Measurements from ENCODE around the gene ZIC1. TPM values are rescaled to one million over a fixed set of nuclear protein-coding genes. Genes with fewer than 3 reads are reported as not detected.

Gene ZIC1
- total RNA-seq, 2 donors from 2014 or later: 0.19 TPM; not detected in 1

GRCh38 chr3:147364771-147365170 lies 44.4 kb upstream of the ZIC1 start:
- Histone ChIP-seq H3K36me3 (no peaks in the 10 kb centered on the region), H3K9me3 (no peaks in the 10 kb centered on the region), H3K9ac (ENCODE audit: low read depth in 2 of 2, low read length in 2 of 2) (no peak overlapping the region), H3K4me3 (no peak overlapping the region), H3K4me1 (no peaks in the 10 kb centered on the region), H3K27me3 (peaks cover 37% of the 10 kb centered on the region), H3K27ac (no peak overlapping the region)
- no peak for TF ChIP-seq CTCF (IDR thresholded peaks at IDR 0.05)
- intact Hi-C loops (cut with DNase I): no loop called here
- DNase-seq: no peak

DNA sequence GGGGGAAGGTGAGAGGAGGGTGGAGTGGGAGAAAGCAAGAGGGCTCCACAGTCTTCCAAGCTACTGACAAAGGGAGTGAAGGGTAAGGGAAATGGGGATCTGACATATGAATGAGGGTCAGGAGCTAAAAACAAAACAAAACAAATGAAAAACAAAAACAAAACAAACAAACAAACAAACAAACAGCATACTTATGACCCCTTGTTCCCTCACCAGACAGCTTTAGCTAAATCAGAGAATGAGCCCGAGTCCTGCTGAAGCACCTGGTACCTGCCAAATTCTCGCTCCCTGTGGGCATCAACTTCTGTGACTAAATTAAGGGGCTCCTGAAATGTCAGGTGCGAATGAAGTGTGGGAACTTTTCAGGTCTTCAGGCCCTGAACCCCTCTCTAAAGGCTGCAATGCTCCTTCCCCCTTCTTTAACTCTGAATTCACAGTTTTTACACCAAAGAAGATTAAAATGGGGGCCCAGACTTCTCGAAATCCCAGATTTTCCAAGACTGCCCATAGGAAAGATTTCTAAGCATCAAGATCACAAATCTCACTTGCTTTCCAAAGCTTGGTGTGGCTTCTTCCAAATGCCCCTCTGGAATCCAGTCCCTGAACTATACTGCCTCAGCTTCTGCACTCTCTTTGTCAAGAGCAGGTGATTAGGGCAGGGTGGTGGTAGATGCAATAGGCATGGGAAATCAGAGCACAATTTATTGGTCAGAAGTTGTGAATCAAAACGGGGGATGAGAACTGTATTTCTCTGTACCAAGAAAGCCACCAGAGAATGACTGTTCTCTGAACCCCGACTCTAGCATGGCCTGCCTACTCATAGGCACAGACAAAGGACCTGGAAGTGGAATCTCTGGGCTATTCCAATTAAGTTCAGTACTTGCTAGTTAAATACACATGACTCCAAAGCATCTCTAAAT lies 43.7 kb upstream of the ZIC1 start:
- no peaks in the 10 kb centered on the region for H3K36me3 ChIP-seq
- no peak overlapping the region for H3K27ac ChIP-seq
- H3K4me1 ChIP-seq: no peaks in the 10 kb centered on the region
- H3K9me3 ChIP-seq: no peaks in the 10 kb centered on the region
- TF ChIP-seq CTCF (IDR thresholded peaks at IDR 0.05): no peak
- H3K4me3 ChIP-seq: no peak overlapping the region
- H3K9ac ChIP-seq (ENCODE audit: low read depth in 2 of 2, low read length in 2 of 2): no peak overlapping the region
- intact Hi-C loops (cut with DNase I): no loop called here
- DNase-seq: no peak
- H3K27me3 ChIP-seq: peaks cover 38% of the 10 kb centered on the region

GRCh38 chr3:147367676-147368075 lies 41.5 kb upstream of the ZIC1 start:
- no peak for TF ChIP-seq CTCF (IDR thresholded peaks at IDR 0.05)
- H3K4me1 ChIP-seq: no peaks in the 10 kb centered on the region
- no peaks in the 10 kb centered on the region for H3K9me3 ChIP-seq
- H3K27ac ChIP-seq: no peak overlapping the region
- intact Hi-C loops (cut with DNase I): no loop called here
- H3K36me3 ChIP-seq: no peaks in the 10 kb centered on the region
- DNase-seq: no peak
- no peak overlapping the region for H3K9ac ChIP-seq (ENCODE audit: low read depth in 2 of 2, low read length in 2 of 2)
- peaks cover 52% of the 10 kb centered on the region for H3K27me3 ChIP-seq
- H3K4me3 ChIP-seq: no peak overlapping the region

DNA sequence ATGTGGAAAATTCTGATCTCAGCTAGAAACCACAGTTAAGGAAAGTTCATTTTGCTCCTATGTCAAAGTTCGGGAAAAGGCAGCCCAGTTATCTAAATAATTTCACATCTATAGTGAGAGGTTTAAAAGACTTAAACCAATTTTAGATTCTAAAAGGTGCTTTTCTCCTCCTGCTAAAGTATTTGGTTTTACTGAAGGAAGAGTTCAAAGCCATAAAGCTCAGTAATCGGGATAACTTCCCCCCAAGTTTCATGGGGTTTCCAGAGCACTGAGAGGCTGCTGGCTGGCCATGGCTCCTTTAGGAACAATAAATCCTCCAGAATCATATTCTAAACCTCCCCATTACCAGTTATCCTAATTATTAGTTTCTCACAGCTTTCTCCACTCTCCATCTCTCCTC lies 41.0 kb upstream of the ZIC1 start:
- Histone ChIP-seq H3K9me3 (no peaks in the 10 kb centered on the region), H3K4me3 (no peak overlapping the region), H3K4me1 (no peaks in the 10 kb centered on the region), H3K27me3 (peaks cover 57% of the 10 kb centered on the region), H3K9ac (ENCODE audit: low read depth in 2 of 2, low read length in 2 of 2) (no peak overlapping the region), H3K36me3 (no peaks in the 10 kb centered on the region), H3K27ac (no peak overlapping the region)
- TF ChIP-seq CTCF (IDR thresholded peaks at IDR 0.05): no peak
- intact Hi-C loops (cut with DNase I): no loop called here
- DNase-seq: no peak

DNA sequence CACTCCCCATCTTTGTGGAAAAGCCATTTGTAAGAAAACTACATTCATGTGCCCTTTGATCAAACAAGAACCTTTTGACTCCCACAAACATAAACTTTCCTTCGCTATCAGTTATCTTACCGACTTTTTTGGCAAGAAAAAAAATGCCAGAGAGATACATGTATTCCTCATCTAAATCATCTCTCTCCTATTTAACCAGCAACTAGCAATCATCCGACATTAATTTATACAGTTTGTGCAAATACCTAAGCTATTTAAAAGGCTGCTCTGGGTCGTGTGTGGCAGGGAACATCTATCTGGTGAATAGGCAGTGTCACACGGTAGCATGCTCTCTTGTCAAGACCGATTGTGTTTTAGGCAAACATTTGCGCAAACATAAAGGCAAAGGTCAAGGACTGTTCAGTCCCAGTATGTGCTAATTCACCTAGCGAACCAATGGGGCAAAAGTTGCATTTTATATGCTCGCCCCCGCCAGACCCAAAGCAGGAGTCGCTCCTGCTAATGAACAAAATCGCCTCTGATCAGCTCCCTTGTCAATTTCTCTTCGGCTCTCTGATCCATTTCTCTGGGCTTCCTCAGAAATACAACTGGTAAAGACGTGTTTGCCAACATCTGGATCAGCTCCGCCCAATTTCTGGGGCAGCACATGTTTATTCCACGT lies 40.5 kb upstream of the ZIC1 start:
- Histone ChIP-seq H3K4me1 (no peaks in the 10 kb centered on the region), H3K27ac (no peak overlapping the region), H3K4me3 (no peak overlapping the region), H3K36me3 (no peaks in the 10 kb centered on the region), H3K9me3 (no peaks in the 10 kb centered on the region), H3K9ac (ENCODE audit: low read depth in 2 of 2, low read length in 2 of 2) (no peak overlapping the region), H3K27me3 (peaks cover 62% of the 10 kb centered on the region)
- DNase-seq: no peak
- intact Hi-C loops (cut with DNase I): no loop called here
- no peak for TF ChIP-seq CTCF (IDR thresholded peaks at IDR 0.05)

Measured in colonic mucosa (tissue), 4 donors.